GM12891 (cell line): ENCODE data around the gene TMEM220.

Source experiments
- POLR2A ChIP-seq: IDR thresholded peaks from 2 replicates; pipeline ENCODE4 v1.6.1; 2011; ENCODE audit warnings: low read depth, low read length, control low read depth
- POLR2AphosphoS5 ChIP-seq: IDR thresholded peaks from 2 replicates; pipeline ENCODE4 v1.6.1; 2011; ENCODE audit warnings: low read depth, low read length, control low read depth
- SPI1 ChIP-seq: IDR thresholded peaks from 2 replicates; pipeline ENCODE4 v1.6.1; 2011; ENCODE audit warnings: low read depth, low read length, control low read depth

- TF ChIP-seq POLR2A (peak; percentile 90), POLR2AphosphoS5 (peak; percentile 93), SPI1 (peak; percentile 85)
These were observed 32.4 kb downstream of the TMEM220 start, which contains the start of the genes ADPRM and SCO1 for GRCh38 chr17:10697092-10698081.
